HG03565 (cell line): ENCODE results near the gene FAM204A.
A peak's percentile ranks its signal among the peaks of the same experiment; 100 is the strongest.

Experiments
- ATAC-seq: cut with Tn5 transposase; IDR thresholded peaks from one replicate; pipeline ENCODE4 v1.9.1; 2021; ENCODE audit warnings: mild to moderate bottlenecking, moderate library complexity; ENCODE audit not compliant: unreplicated experiment

FAM204A gene

GRCh38 chr10:118341791-118342637 lies at the start of gene FAM204A:
Gene FAM204A, minus strand, starts transcription at chr10:118342324. Its CDS starts 5,909 bp downstream, at chr10:118336415.
- ATAC-seq: peak; percentile 99

GRCh38 chr10:118383699-118384098 lies 41.6 kb upstream of the FAM204A start:
- no peak for ATAC-seq

GRCh38 chr10:118383063-118383689 lies 41.1 kb upstream of the FAM204A start:
- no peak for ATAC-seq

GRCh38 chr10:118374404-118374803 lies 32.3 kb upstream of the FAM204A start:
- ATAC-seq: no peak

GRCh38 chr10:118373786-118374185 lies 31.7 kb upstream of the FAM204A start:
- ATAC-seq: no peak

- no peak for ATAC-seq
Measured at GRCh38 chr10:118370499-118370898, 28.4 kb upstream of the FAM204A start.

GRCh38 chr10:118369641-118370205 lies 27.6 kb upstream of the FAM204A start:
- no peak for ATAC-seq

GRCh38 chr10:118365702-118366101 lies 23.6 kb upstream of the FAM204A start:
- ATAC-seq: no peak

GRCh38 chr10:118362103-118362502 lies 20.0 kb upstream of the FAM204A start:
- ATAC-seq: no peak

- ATAC-seq: no peak
Measured at GRCh38 chr10:118358327-118358726, 16.2 kb upstream of the FAM204A start.

GRCh38 chr10:118357841-118358240 lies 15.7 kb upstream of the FAM204A start:
- no peak for ATAC-seq

GRCh38 chr10:118356628-118357027 lies 14.5 kb upstream of the FAM204A start:
- ATAC-seq: no peak

GRCh38 chr10:118355234-118355633 lies 13.1 kb upstream of the FAM204A start:
- no peak for ATAC-seq

- no peak for ATAC-seq
Measured at GRCh38 chr10:118349235-118349634, 7.1 kb upstream of the FAM204A start.

GRCh38 chr10:118343549-118343948 lies 1.4 kb upstream of the FAM204A start:
- ATAC-seq: no peak

- no peak for ATAC-seq
Measured at GRCh38 chr10:118343115-118343514, 991 bp upstream of the FAM204A start.

GRCh38 chr10:118342638-118343020 lies 505 bp upstream of the FAM204A start:
- ATAC-seq: no peak

- ATAC-seq: no peak
Measured at GRCh38 chr10:118340486-118340885, 1.6 kb downstream of the FAM204A start.

- no peak for ATAC-seq
Measured at GRCh38 chr10:118339111-118339510, 3.0 kb downstream of the FAM204A start.

- no peak for ATAC-seq
Measured at GRCh38 chr10:118337356-118337755, 4.8 kb downstream of the FAM204A start.

- no peak for ATAC-seq
Measured at GRCh38 chr10:118333871-118334270, 8.3 kb downstream of the FAM204A start.
